Spleen (tissue), 11 donors: Measurements from ENCODE around the gene UBASH3A. TPM values are rescaled to one million over a fixed set of nuclear protein-coding genes. Genes with fewer than 3 reads are reported as not detected.

Source experiments
- DNase-seq: peaks from one replicate; pipeline ENCODE4 v3.0.0-alpha.2; 2020
- H3K27ac ChIP-seq, 8 donors: fragments of 200-600 bp; sonication (generic) in 7 of 8; 1 replicate in 4 of 8; 2 replicates in 4 of 8; pipeline versions ENCODE4 v1.5.0 to v1.8.0; 2016 to 2021; ENCODE audit warnings: inconsistent platforms in 4 of 8, mild to moderate bottlenecking in 4 of 8, moderate library complexity in 1 of 8
- H3K27me3 ChIP-seq, 7 donors: fragments of 200-600 bp; sonication (generic) in 6 of 7; replicated peaks in 1 of 7; 1 replicate in 4 of 7; 2 replicates in 3 of 7; pipeline versions ENCODE4 v1.5.0 to v1.8.0; 2016 to 2021; ENCODE audit warnings: inconsistent platforms in 3 of 7, mild to moderate bottlenecking in 1 of 7
- H3K36me3 ChIP-seq, 6 donors: fragments of 200-600 bp; sonication (generic) in 5 of 6; 1 replicate in 4 of 6; 2 replicates in 2 of 6; pipeline versions ENCODE4 v1.5.0 to v1.8.0; 2016 to 2021; ENCODE audit warnings: inconsistent platforms in 2 of 6
- H3K4me1 ChIP-seq, 6 donors: fragments of 200-600 bp; sonication (generic) in 5 of 6; 1 replicate in 3 of 6; 2 replicates in 3 of 6; pipeline versions ENCODE4 v1.5.0 to v1.8.0; 2016 to 2021; ENCODE audit warnings: inconsistent platforms in 3 of 6
- H3K4me3 ChIP-seq, 8 donors: fragments of 200-600 bp; sonication (generic) in 7 of 8; 1 replicate in 4 of 8; 2 replicates in 4 of 8; pipeline versions ENCODE4 v1.5.0 to v1.8.0; 2016 to 2021; ENCODE audit warnings: inconsistent platforms in 4 of 8, mild to moderate bottlenecking in 4 of 8, moderate library complexity in 2 of 8
- H3K9me3 ChIP-seq, 8 donors: fragments of 200-600 bp; sonication (generic) in 7 of 8; 1 replicate in 4 of 8; 2 replicates in 4 of 8; pipeline versions ENCODE4 v1.5.0 to v1.8.0; 2016 to 2021; ENCODE audit warnings: inconsistent platforms in 4 of 8
- POLR2A ChIP-seq, 3 donors: fragments of 450-650 bp; IDR thresholded peaks; one replicate each; pipeline ENCODE4 v1.5.1; 2017; ENCODE audit warnings: antibody characterized with exemption in 3 of 3, mild to moderate bottlenecking in 1 of 3
- POLR2AphosphoS5 ChIP-seq, 3 donors: sonication (generic); formaldehyde crosslinking; IDR thresholded peaks; one replicate each; pipeline ENCODE4 v1.5.1; 2017; ENCODE audit warnings: antibody characterized with exemption in 3 of 3
- WGBS, 5 donors: extraction: QIAGEN DNeasy Blood & Tissue Kit in 3 of 5; methylation state at CpG; one replicate each; pipeline versions ENCODE4 v1.1.5 to v1.1.7; 2013 to 2018; 5-methylcytosine and 5-hydroxymethylcytosine counted together
- intact Hi-C: fragments of 100-400 bp; cut with DNase I; formaldehyde crosslinking; loops from one replicate; pipeline ENCODE4 v1.15.0; 2023; ENCODE audit warnings: low total_unique reads
- polyA plus RNA-seq, 3 donors: library from polyadenylated mRNA; stranded (reverse); fragments of 200-250 nt; gene quantifications; one replicate each; pipeline ENCODE4 v1.2.1, GENCODE V29; 2013
- total RNA-seq, 7 donors: library from RNA; depleted of rRNA in 3 of 7; stranded (reverse); fragments of >200 nt in 3 of 7; fragmentation: NEBNext Ultra II Directional in 4 of 7; extraction: Animal tissue kit (Norgen Biotek cat#: 25700) in 4 of 7; gene quantifications; one replicate each; pipeline versions ENCODE4 v1.1.0 to v1.2.1, GENCODE V29; 2016 to 2021
- TF ChIP-seq, protein P1 (sequence below), 11 experiments: fragments of 200-600 bp in 7 of 11; fragments of 450-650 bp in 4 of 11; sonication (generic) in 4 of 11; IDR thresholded peaks in 8 of 11; conservative IDR thresholded peaks in 3 of 11; 1 replicate in 7 of 11; 2 replicates in 4 of 11; pipeline versions ENCODE4 v1.4.0 to v1.8.0; 2016 to 2021; ENCODE audit warnings: antibody characterized with exemption in 11 of 11, inconsistent platforms in 4 of 11, mild to moderate bottlenecking in 1 of 11
- donor health status: healthy with polysubstance abuse.
- donor health status: DM: no; HTN: no; CAD: no; lungs with moderate emphysema.
- donor health status: DM: no; HTN: no; CAD: no.
- donor health status: Bipolar disorder and iron deficiency.
- donor health status: healthy.
- donor health status: DM: no; HTN: no; CAD: no.
- donor health status: DM: yes; HTN: yes; CAD: no.

UBASH3A gene
- total and polyA plus RNA-seq, 10 donors: 2.6 to 16.3 (median 10.2) TPM

DNA sequence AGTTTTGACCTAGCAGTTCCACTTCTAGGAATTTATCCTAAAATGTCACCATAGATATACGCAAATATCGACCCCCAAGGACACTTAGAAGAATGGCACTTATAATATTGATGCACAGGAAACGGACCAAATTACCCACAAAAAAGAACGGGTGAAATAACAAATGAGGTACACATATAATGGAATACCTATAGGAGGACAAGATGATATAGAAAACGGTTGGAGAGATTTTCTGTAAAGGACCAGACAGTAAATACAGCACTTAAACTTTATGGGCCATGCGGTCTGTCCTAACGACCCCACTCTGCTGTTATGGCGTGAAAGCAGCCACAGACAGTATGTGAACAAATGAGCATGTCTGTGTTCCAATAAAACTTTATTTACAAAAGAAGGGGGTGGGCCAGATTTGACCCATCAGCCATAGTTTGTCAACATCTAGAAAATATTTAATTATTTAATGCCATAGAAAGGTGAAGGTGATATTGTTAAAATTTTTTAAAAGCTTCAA, 10.2 kb upstream of the UBASH3A start:
- no peak overlapping the region for H3K27ac ChIP-seq
- no peak for DNase-seq
- H3K9me3 ChIP-seq: no peaks in the 10 kb centered on the region
- H3K4me3 ChIP-seq: no peak overlapping the region
- H3K4me1 ChIP-seq: peaks cover 0 to 28% (median 11%) of the 10 kb centered on the region in 6 donors
- 39 to 63% (median 45%) methylated on average over 8 of the region's 8 CpGs for WGBS, 5 donors
- H3K27me3 ChIP-seq: peaks cover 0 to 5% (median 0%) of the 10 kb centered on the region in 7 donors
- no peak for TF ChIP-seq POLR2AphosphoS5 (IDR thresholded peaks at IDR 0.05)
- TF ChIP-seq, protein P1, sequence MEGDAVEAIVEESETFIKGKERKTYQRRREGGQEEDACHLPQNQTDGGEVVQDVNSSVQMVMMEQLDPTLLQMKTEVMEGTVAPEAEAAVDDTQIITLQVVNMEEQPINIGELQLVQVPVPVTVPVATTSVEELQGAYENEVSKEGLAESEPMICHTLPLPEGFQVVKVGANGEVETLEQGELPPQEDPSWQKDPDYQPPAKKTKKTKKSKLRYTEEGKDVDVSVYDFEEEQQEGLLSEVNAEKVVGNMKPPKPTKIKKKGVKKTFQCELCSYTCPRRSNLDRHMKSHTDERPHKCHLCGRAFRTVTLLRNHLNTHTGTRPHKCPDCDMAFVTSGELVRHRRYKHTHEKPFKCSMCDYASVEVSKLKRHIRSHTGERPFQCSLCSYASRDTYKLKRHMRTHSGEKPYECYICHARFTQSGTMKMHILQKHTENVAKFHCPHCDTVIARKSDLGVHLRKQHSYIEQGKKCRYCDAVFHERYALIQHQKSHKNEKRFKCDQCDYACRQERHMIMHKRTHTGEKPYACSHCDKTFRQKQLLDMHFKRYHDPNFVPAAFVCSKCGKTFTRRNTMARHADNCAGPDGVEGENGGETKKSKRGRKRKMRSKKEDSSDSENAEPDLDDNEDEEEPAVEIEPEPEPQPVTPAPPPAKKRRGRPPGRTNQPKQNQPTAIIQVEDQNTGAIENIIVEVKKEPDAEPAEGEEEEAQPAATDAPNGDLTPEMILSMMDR (IDR thresholded peaks at IDR 0.05 in 8 of 11, conservative IDR thresholded peaks at IDR 0.05 in 3 of 11): no peak
- H3K36me3 ChIP-seq: no peaks in the 10 kb centered on the region
- intact Hi-C loops: no loop called here

DNA sequence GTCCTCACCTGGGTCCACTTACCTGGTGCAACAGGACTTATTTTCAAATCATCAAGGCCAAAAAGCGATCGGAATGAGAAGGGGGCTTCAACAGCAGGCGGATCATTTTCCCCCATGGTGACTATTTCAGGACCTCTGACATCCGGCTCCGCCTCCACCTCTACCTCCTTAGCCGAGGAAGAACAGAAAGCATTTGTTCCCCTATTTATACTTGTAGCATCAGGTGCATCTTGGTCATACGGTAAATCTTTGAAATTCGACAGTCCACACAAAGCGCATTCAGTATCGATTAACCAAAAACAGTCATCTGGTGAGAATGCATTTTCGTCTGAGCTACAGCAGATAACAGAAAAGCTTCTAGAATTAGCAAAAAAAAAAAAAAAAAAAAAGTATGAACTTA, 8.4 kb upstream of the UBASH3A start:
- Histone ChIP-seq H3K27ac (no peak overlapping the region), H3K9me3 (no peaks in the 10 kb centered on the region), H3K36me3 (no peaks in the 10 kb centered on the region), H3K27me3 (peaks cover 0 to 5% (median 0%) of the 10 kb centered on the region in 7 donors), H3K4me3 (no peak overlapping the region), H3K4me1 (peaks cover 0 to 14% (median 3%) of the 10 kb centered on the region in 6 donors)
- intact Hi-C loops: no loop called here
- 90 to 94% (median 91%) methylated on average over 11 of the region's 11 CpGs for WGBS, 5 donors
- TF ChIP-seq POLR2AphosphoS5 (IDR thresholded peaks at IDR 0.05) (no peak), POLR2A (IDR thresholded peaks at IDR 0.05) (no peak)
- TF ChIP-seq, protein P1 (IDR thresholded peaks at IDR 0.05 in 8 of 11, conservative IDR thresholded peaks at IDR 0.05 in 3 of 11): no peak
- DNase-seq: peak; percentile 4

DNA sequence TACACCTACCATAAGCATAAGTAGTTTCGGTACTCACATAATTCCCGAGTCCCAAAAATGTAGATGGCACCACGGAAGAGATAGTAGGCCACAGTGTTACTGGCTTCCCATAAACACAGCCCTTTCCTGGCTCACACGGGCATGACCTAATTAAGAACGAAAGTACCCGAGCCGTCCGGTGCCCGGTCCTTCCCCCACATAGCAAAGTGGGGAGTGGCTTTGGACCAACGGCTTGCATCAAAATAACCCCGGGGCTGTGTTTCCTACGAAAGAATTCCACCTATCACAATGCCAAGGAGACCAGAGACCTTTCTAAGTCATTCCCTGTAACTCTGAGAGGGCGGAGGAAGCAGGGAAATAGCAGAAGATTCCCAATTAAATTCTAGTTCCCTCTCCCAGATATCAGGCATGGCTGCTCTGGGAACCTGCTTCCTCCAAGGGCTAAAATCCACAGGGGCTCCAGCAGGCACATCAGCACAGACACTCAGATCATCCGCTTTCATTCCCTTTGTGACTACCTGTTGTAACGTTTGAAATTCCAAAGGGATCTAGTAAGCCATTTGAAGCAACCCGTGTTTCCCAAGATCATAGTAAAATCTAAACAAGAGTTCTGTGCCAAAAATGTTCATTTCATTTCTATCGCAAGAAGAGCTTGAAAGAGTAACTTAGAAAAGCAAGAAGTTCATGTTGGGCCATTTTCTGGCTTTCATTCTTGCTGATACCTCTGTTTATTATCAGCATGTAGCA, 7.6 kb upstream of the UBASH3A start, which contains the start of gene TMPRSS3:
TSS of gene TMPRSS3 (minus strand) at position 148 of the 747 bp plus-strand sequence. CDS start 635 bp downstream, outside the sequence.
- peak; percentile 36 for DNase-seq
- H3K4me3 ChIP-seq: no peak within 1 kb of the TSS
- TF ChIP-seq, protein P1 (IDR thresholded peaks at IDR 0.05 in 8 of 11, conservative IDR thresholded peaks at IDR 0.05 in 3 of 11): no peak
- no peak for TF ChIP-seq POLR2AphosphoS5 (IDR thresholded peaks at IDR 0.05)

More for the DNA sequence above, 7.6 kb upstream of the UBASH3A start, which contains the start of gene TMPRSS3:
- intact Hi-C loops: no loop called here
- Histone ChIP-seq H3K36me3 (no peaks in the 10 kb centered on the region), H3K27me3 (peaks cover 0 to 5% (median 0%) of the 10 kb centered on the region in 7 donors), H3K27ac (no peak within 1 kb of the TSS), H3K4me1 (peaks cover 0 to 14% (median 3%) of the 10 kb centered on the region in 6 donors), H3K9me3 (peaks cover 0 to 1% (median 0%) of the 10 kb centered on the region in 8 donors)
- 84 to 90% (median 88%) methylated on average over 17 of the region's 17 CpGs for WGBS, 5 donors
